SK-N-SH (cell line): ENCODE results near the gene BICD2. TPM values are rescaled to one million over a fixed set of nuclear protein-coding genes. Genes with fewer than 3 reads are reported as not detected.

Source experiments
- CTCF ChIA-PET: fragments of 300-600, 350-600 bp; formaldehyde crosslinking; extraction: SDS; loops from one replicate; lab custom pipeline; 2021; lab: Yijun Ruan, JAX
- POLR2A ChIA-PET: fragments of 350-600 bp; sonication (Branson Sonifier 250); formaldehyde crosslinking; extraction: SDS; loops from one replicate; lab custom pipeline; 2020; ENCODE audit warnings: antibody characterized with exemption, inconsistent platforms; lab: Yijun Ruan, JAX
- DNase-seq: peaks from one replicate; pipeline ENCODE4 v3.0.0; 2012
- H2AFZ ChIP-seq: fragments of 200-600 bp; sonication (generic); 2 replicates; pipeline ENCODE4 v1.8.1; 2016; ENCODE audit warnings: antibody characterized with exemption, mild to moderate bottlenecking, low read depth
- H3F3A ChIP-seq: fragments of 200-600 bp; sonication (generic); replicated peaks from 2 replicates; pipeline ENCODE3; 2016; ENCODE audit warnings: antibody characterized with exemption, mild to moderate bottlenecking; ENCODE audit not compliant: insufficient read depth
- H3K27ac ChIP-seq, 2 experiments: fragments of 200-500 bp in 1 of 2; fragments of 200-600 bp in 1 of 2; sonication (Bioruptor generic) in 1 of 2; sonication (generic), shearing (Covaris generic) in 1 of 2; 2 replicates each; pipeline versions ENCODE4 v1.5.1 to v1.6.1; 2014 to 2016; ENCODE audit warnings: low read depth in 2 of 2, inconsistent platforms in 1 of 2, low read length in 1 of 2, mild to moderate bottlenecking in 1 of 2, mixed read lengths in 1 of 2
- H3K27me3 ChIP-seq: fragments of 200-600 bp; sonication (generic), shearing (Covaris generic); 2 replicates; pipeline ENCODE4 v1.6.1; 2016; ENCODE audit warnings: mixed run types; ENCODE audit not compliant: insufficient read depth
- H3K36me3 ChIP-seq, 2 experiments: fragments of 200-500 bp in 1 of 2; fragments of 200-600 bp in 1 of 2; sonication (Bioruptor generic) in 1 of 2; sonication (generic) in 1 of 2; replicated peaks in 1 of 2; 2 replicates each; pipeline versions ENCODE3 to v1.5.1; 2014 to 2016; ENCODE audit warnings: low read length in 1 of 2, mild to moderate bottlenecking in 1 of 2; ENCODE audit not compliant: insufficient read depth in 2 of 2, control insufficient read depth in 1 of 2
- H3K4me1 ChIP-seq, 2 experiments: fragments of 200-500 bp in 1 of 2; fragments of 200-600 bp in 1 of 2; sonication (Bioruptor generic) in 1 of 2; sonication (generic), shearing (Covaris generic) in 1 of 2; 2 replicates each; pipeline versions ENCODE4 v1.5.1 to v1.6.1; 2014 to 2016; ENCODE audit warnings: low read depth in 1 of 2, low read length in 1 of 2, mixed run types in 1 of 2; ENCODE audit not compliant: insufficient read depth in 2 of 2, control insufficient read depth in 1 of 2
- H3K4me2 ChIP-seq: fragments of 200-600 bp; sonication (generic), shearing (Covaris generic); 2 replicates; pipeline ENCODE4 v1.6.1; 2017; ENCODE audit warnings: mixed run types
- H3K4me3 ChIP-seq, 2 experiments: fragments of 200-500 bp in 1 of 2; fragments of 200-600 bp in 1 of 2; sonication (Bioruptor generic) in 1 of 2; sonication (generic), shearing (Covaris generic) in 1 of 2; 2 replicates each; pipeline versions ENCODE4 v1.5.1 to v1.8.1; 2014 to 2016; ENCODE audit warnings: low read depth in 2 of 2, inconsistent platforms in 1 of 2, low read length in 1 of 2, mild to moderate bottlenecking in 1 of 2, mixed read lengths in 1 of 2, moderate library complexity in 1 of 2
- H3K79me2 ChIP-seq: fragments of 200-600 bp; sonication (generic); 2 replicates; pipeline ENCODE4 v1.8.1; 2017; ENCODE audit warnings: mild to moderate bottlenecking; ENCODE audit not compliant: insufficient read depth
- H3K9ac ChIP-seq: fragments of 200-600 bp; sonication (generic); 2 replicates; pipeline ENCODE4 v1.6.1; 2017; ENCODE audit warnings: mixed run types
- H3K9me2 ChIP-seq: fragments of 200-600 bp; sonication (generic); 2 replicates; pipeline ENCODE4 v1.6.1; 2017; ENCODE audit warnings: mixed run types
- H3K9me3 ChIP-seq: fragments of 200-600 bp; sonication (generic); 2 replicates; pipeline ENCODE4 v1.6.1; 2017; ENCODE audit warnings: mixed run types, mild to moderate bottlenecking, moderate library complexity
- H4K20me1 ChIP-seq: fragments of 200-600 bp; sonication (generic); 2 replicates; pipeline ENCODE4 v1.6.1; 2017; ENCODE audit warnings: mild to moderate bottlenecking, mixed run types; ENCODE audit not compliant: insufficient read depth
- ELF1 ChIP-seq: IDR thresholded peaks from 2 replicates; pipeline ENCODE4 v1.4.0; 2012
- EP300 ChIP-seq, 2 experiments: IDR thresholded peaks; 2 replicates each; pipeline versions ENCODE4 v1.4.0 to v1.6.1; 2012; ENCODE audit warnings: borderline replicate concordance in 1 of 2, low read depth in 1 of 2, low read length in 1 of 2
- FOSL2 ChIP-seq: IDR thresholded peaks from 2 replicates; pipeline ENCODE4 v1.4.0; 2012; ENCODE audit warnings: low read depth, mild to moderate bottlenecking, moderate library complexity, borderline replicate concordance
- FOXJ3 ChIP-seq: sonication (generic); formaldehyde crosslinking; IDR thresholded peaks from 2 replicates; pipeline ENCODE4 v1.5.1; 2020; ENCODE audit warnings: mild to moderate bottlenecking, missing genetic modification reagents
- FOXM1 ChIP-seq: IDR thresholded peaks from 2 replicates; pipeline ENCODE4 v1.4.0; 2012; ENCODE audit warnings: low read depth, mild to moderate bottlenecking
- GABPA ChIP-seq: IDR thresholded peaks from 2 replicates; pipeline ENCODE4 v1.4.0; 2012; ENCODE audit warnings: low read depth, mild to moderate bottlenecking
- MEF2A ChIP-seq: IDR thresholded peaks from 2 replicates; pipeline ENCODE4 v1.4.0; 2012; ENCODE audit warnings: low read depth, borderline replicate concordance
- MXI1 ChIP-seq: IDR thresholded peaks from 2 replicates; pipeline ENCODE4 v1.6.1; 2012; ENCODE audit warnings: mild to moderate bottlenecking, low read depth, low read length, improper control_type of control experiment
- NRF1 ChIP-seq: IDR thresholded peaks from 2 replicates; pipeline ENCODE4 v1.6.1; 2012; ENCODE audit warnings: low read depth, mild to moderate bottlenecking, low read length
- POLR2AphosphoS5 ChIP-seq: IDR thresholded peaks from 2 replicates; pipeline ENCODE4 v1.6.1; 2012; ENCODE audit warnings: low read depth, low read length
- RCOR1 ChIP-seq: fragments of 150-350 bp; IDR thresholded peaks from 2 replicates; pipeline ENCODE4 v1.6.1; 2017; ENCODE audit warnings: antibody characterized with exemption, low read length
- RFX5 ChIP-seq: IDR thresholded peaks from 2 replicates; pipeline ENCODE4 v1.6.1; 2012; ENCODE audit warnings: mild to moderate bottlenecking, improper control_type of control experiment, low read length
- SIN3A ChIP-seq: IDR thresholded peaks from 2 replicates; pipeline ENCODE4 v1.6.1; 2012; ENCODE audit warnings: low read depth, mild to moderate bottlenecking, low read length, moderate library complexity, borderline replicate concordance
- SMC3 ChIP-seq: IDR thresholded peaks from 2 replicates; pipeline ENCODE4 v1.6.1; 2012; ENCODE audit warnings: low read depth, low read length, improper control_type of control experiment
- TCF12 ChIP-seq: IDR thresholded peaks from 2 replicates; pipeline ENCODE4 v1.4.0; 2012
- TEAD4 ChIP-seq: IDR thresholded peaks from 2 replicates; pipeline ENCODE4 v1.4.0; 2012; ENCODE audit warnings: mild to moderate bottlenecking, borderline replicate concordance; ENCODE audit not compliant: insufficient read depth
- YY1 ChIP-seq: IDR thresholded peaks from 2 replicates; pipeline ENCODE4 v1.4.0; 2012; ENCODE audit warnings: low read depth, mild to moderate bottlenecking
- WGBS: methylation state at CpG from one replicate; pipeline ENCODE4 v1.1.6; 2017; ENCODE audit warnings: low lambda C conversion rate; 5-methylcytosine and 5-hydroxymethylcytosine counted together
- polyA plus RNA-seq, 3 experiments: library from polyadenylated mRNA; depleted of rRNA; stranded (reverse); fragments of >200 nt; gene quantifications; 2 replicates each; pipeline ENCODE4 v1.2.3, GENCODE V29; 2012
- TF ChIP-seq, protein P1 (sequence below): IDR thresholded peaks from 2 replicates; pipeline ENCODE4 v1.4.0; 2012; ENCODE audit warnings: low read depth, borderline replicate concordance
- TF ChIP-seq, protein P2 (sequence below): IDR thresholded peaks from 2 replicates; pipeline ENCODE4 v1.4.0; 2012; ENCODE audit warnings: low read depth, borderline replicate concordance
- TF ChIP-seq, protein P3 (sequence below): fragments of 150-350 bp; IDR thresholded peaks from 2 replicates; pipeline ENCODE4 v1.6.1; 2017; ENCODE audit warnings: antibody characterized with exemption, low read length, low read depth, borderline replicate concordance

BICD2 gene
- polyA plus RNA-seq, 1 of the 3 experiments (the other 2 are of a cell fraction) = 19.6 TPM

DNA sequence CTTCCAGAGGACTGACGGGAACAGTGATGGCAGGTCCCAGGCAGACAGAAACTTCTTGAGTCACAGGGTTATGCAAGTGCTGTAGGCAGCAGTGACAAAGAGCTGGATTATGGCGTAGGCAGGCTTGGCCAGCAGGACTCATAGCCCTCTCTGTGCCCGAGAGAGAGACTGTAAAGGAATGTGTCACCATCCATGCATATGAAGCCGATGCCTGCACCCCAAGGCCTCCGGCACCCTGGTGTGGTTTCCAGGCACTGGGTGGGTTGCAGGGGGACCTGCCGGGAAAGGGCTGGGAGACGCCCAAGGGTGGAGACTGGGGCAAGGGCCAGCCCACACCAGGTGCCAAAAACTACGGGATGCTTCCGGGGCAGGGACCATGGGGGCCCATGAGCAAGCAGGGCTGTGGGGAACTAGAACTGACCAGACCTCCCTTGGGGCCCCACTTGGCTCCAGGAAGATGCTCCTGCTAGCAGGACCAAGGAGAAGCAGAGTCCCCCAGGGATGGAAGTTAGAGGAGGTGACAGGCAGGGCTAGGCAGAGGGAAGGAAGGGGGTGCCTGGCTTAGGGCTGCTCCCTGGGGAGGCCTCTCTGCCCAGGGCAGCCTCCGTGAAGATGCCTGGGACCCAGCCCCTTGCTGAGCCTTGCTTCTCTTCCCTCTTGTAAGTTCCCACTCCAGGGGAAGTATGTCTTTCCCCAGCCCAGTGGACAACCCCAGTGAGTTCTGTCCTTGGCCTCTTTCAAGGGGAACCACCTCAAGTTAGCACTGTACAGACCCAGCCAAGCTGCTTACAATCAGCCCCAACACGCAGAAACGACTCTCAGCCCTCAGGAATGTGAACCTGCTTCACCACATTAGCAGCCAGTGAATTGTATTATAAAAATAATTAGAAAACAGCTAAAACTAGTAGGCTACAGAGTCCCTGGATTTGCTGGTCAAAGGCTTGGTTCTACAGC lies 84.2 kb downstream of the BICD2 start:
- H3K4me3 ChIP-seq = no peak overlapping the region
- H3K36me3 ChIP-seq = no peaks in the 10 kb centered on the region
- ChIA-PET CTCF (interaction anchor here (0.8 kb wide), 1 partner anchor 36 kb away, joined by 3 read pairs; no protein-coding TSS in a partner anchor), POLR2A (no interaction called here)
- no peaks in the 10 kb centered on the region for H3K4me1 ChIP-seq
- no peaks in the 10 kb centered on the region for H3K9me2 ChIP-seq
- no peak overlapping the region for H2AFZ ChIP-seq
- no peak for DNase-seq
- H3K79me2 ChIP-seq = no peaks in the 10 kb centered on the region
- no peak overlapping the region for H3K27ac ChIP-seq
- no peaks in the 10 kb centered on the region for H3F3A ChIP-seq
- WGBS = 81% methylated on average over 8 of the region's 12 CpGs
- no peaks in the 10 kb centered on the region for H4K20me1 ChIP-seq
- no peaks in the 10 kb centered on the region for H3K9me3 ChIP-seq
- H3K4me2 ChIP-seq = no peak overlapping the region
- H3K27me3 ChIP-seq = no peaks in the 10 kb centered on the region
- TF ChIP-seq FOXM1 (no peak), MXI1 (no peak), EP300 (IDR thresholded peaks at IDR 0.05; ENCODE audit: borderline replicate concordance in 1 of 2, low read depth in 1 of 2, low read length in 1 of 2) (no peak)
- TF ChIP-seq, protein P1, sequence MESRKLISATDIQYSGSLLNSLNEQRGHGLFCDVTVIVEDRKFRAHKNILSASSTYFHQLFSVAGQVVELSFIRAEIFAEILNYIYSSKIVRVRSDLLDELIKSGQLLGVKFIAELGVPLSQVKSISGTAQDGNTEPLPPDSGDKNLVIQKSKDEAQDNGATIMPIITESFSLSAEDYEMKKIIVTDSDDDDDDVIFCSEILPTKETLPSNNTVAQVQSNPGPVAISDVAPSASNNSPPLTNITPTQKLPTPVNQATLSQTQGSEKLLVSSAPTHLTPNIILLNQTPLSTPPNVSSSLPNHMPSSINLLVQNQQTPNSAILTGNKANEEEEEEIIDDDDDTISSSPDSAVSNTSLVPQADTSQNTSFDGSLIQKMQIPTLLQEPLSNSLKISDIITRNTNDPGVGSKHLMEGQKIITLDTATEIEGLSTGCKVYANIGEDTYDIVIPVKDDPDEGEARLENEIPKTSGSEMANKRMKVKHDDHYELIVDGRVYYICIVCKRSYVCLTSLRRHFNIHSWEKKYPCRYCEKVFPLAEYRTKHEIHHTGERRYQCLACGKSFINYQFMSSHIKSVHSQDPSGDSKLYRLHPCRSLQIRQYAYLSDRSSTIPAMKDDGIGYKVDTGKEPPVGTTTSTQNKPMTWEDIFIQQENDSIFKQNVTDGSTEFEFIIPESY = no peak
- H3K9ac ChIP-seq = no peak overlapping the region

DNA sequence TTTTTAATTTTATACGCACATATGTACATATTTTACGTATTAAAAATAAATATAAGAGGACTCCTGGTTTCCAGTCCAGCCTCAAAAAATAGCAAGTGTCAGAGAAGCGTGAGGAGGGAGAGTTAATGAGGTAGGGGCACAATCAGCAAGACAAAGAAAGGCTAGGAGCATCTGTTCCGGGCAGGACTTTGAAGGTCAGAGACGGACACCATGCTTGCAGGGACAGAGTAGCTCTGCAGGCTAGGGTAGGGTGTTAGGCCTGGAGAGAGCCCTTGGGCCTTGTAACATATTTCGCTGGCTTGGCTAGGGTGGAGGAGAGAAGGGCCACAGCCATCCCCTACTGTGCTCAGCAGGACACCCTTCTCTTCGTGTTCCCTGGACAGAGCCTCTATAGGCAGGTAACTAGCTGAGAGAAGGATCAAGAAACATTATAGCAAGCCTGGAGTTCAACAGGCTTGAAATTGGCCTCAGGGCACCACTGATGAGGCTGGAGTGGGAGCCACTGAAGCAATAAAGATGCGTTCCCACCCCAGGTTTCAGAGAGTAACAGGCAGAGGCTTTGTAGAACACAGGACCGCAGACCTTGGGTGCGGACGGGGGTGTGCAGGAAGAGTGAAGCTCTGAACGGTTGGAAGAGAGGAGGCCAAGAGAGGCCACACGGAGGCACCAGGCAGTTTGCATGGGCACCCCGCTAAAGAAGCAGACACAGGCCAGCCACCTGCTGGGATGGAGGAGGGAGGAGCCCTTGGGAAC lies 85.0 kb downstream of the BICD2 start:
- no peak overlapping the region for H3K4me3 ChIP-seq
- 85% methylated on average over 14 of the region's 14 CpGs for WGBS
- H3K79me2 ChIP-seq = no peaks in the 10 kb centered on the region
- no peak overlapping the region for H2AFZ ChIP-seq
- no peak overlapping the region for H3K27ac ChIP-seq
- H3F3A ChIP-seq = no peaks in the 10 kb centered on the region
- H3K9me3 ChIP-seq = no peaks in the 10 kb centered on the region
- TF ChIP-seq RCOR1 = no peak
- TF ChIP-seq ELF1 = no peak
- TF ChIP-seq SMC3 = no peak
- no peak for TF ChIP-seq GABPA
- no peak for TF ChIP-seq MEF2A
- no peak for TF ChIP-seq YY1
- no peak for TF ChIP-seq RFX5
- TF ChIP-seq, protein P1 = no peak
- no peak for TF ChIP-seq NRF1
- TF ChIP-seq, protein P2, sequence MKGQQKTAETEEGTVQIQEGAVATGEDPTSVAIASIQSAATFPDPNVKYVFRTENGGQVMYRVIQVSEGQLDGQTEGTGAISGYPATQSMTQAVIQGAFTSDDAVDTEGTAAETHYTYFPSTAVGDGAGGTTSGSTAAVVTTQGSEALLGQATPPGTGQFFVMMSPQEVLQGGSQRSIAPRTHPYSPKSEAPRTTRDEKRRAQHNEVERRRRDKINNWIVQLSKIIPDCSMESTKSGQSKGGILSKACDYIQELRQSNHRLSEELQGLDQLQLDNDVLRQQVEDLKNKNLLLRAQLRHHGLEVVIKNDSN = no peak
- TF ChIP-seq, protein P3, sequence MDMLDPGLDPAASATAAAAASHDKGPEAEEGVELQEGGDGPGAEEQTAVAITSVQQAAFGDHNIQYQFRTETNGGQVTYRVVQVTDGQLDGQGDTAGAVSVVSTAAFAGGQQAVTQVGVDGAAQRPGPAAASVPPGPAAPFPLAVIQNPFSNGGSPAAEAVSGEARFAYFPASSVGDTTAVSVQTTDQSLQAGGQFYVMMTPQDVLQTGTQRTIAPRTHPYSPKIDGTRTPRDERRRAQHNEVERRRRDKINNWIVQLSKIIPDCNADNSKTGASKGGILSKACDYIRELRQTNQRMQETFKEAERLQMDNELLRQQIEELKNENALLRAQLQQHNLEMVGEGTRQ = no peak
- TF ChIP-seq TEAD4 = no peak
- no peak for TF ChIP-seq SIN3A
- no peak for TF ChIP-seq FOXJ3 (CRISPR knock-in tag)
- TF ChIP-seq POLR2AphosphoS5 = no peak
- no peak for TF ChIP-seq TCF12
- no peak for TF ChIP-seq FOSL2
- H3K4me1 ChIP-seq = no peaks in the 10 kb centered on the region
- H3K9ac ChIP-seq = no peak overlapping the region
- no peaks in the 10 kb centered on the region for H3K9me2 ChIP-seq
- POLR2A ChIA-PET = no interaction called here
- no peaks in the 10 kb centered on the region for H4K20me1 ChIP-seq
- H3K27me3 ChIP-seq = no peaks in the 10 kb centered on the region
- H3K4me2 ChIP-seq = no peak overlapping the region
- no peaks in the 10 kb centered on the region for H3K36me3 ChIP-seq
- DNase-seq = no peak
- CTCF ChIA-PET = interaction anchor here (1.3 kb wide), 1 partner anchor 36 kb away, joined by 3 read pairs; no protein-coding TSS in a partner anchor
